T47D (cell line): ENCODE measurements around the gene CCDC177.

Experiments
- DNase-seq, 2 experiments: peaks; one replicate each; pipeline versions ENCODE4 v3.0.0 to v3.0.0-alpha.2; 2011 to 2012; ENCODE audit warnings: low read depth in 1 of 2, low spot score in 1 of 2
- JUND ChIP-seq: IDR thresholded peaks from 2 replicates; pipeline ENCODE4 v1.6.1; 2012; ENCODE audit warnings: low read depth
- in situ Hi-C: cut with HindIII; loops from 2 replicates; pipeline ENCODE4 v1.10.0; 2016; ENCODE audit warnings: low sequenced_read_pairs, low pct_unique_long_range_greater_than_20kb

CCDC177 gene

GRCh38 chr14:69547701-69548348, 26.8 kb downstream of the CCDC177 start:
- in situ Hi-C loops, result no loop called here
- no peak for TF ChIP-seq JUND
- DNase-seq, result no peak

- in situ Hi-C loops, result no loop called here
- DNase-seq, result no peak
- no peak for TF ChIP-seq JUND
Observed at GRCh38 chr14:69543341-69544115, 31.1 kb downstream of the CCDC177 start.

- in situ Hi-C loops, result no loop called here
- TF ChIP-seq JUND, result no peak
- no peak for DNase-seq
Observed at GRCh38 chr14:69542311-69542710, 32.4 kb downstream of the CCDC177 start.

- in situ Hi-C loops, result no loop called here
- TF ChIP-seq JUND, result no peak
- no peak for DNase-seq
Observed at GRCh38 chr14:69540654-69541335, 33.9 kb downstream of the CCDC177 start.

- in situ Hi-C loops, result no loop called here
- DNase-seq, result peak; percentile 32 to 76
- TF ChIP-seq JUND, result peak; percentile 33; the same call in 1 of the 2 replicates
Observed at GRCh38 chr14:69539631-69540410, 34.9 kb downstream of the CCDC177 start.

GRCh38 chr14:69538766-69539165, 35.9 kb downstream of the CCDC177 start:
- TF ChIP-seq JUND, result no peak
- DNase-seq, result no peak
- in situ Hi-C loops, result no loop called here

GRCh38 chr14:69537900-69538299, 36.8 kb downstream of the CCDC177 start:
- in situ Hi-C loops, result no loop called here
- no peak for TF ChIP-seq JUND
- no peak for DNase-seq

GRCh38 chr14:69536971-69537370, 37.7 kb downstream of the CCDC177 start:
- in situ Hi-C loops, result no loop called here
- peak in 1 of 2 experiments; percentile 64 for DNase-seq
- no peak for TF ChIP-seq JUND

- in situ Hi-C loops, result no loop called here
- DNase-seq, result peak; percentile 72 to 86
- no peak for TF ChIP-seq JUND
Observed at GRCh38 chr14:69535230-69535848, 39.3 kb downstream of the CCDC177 start.

GRCh38 chr14:69532561-69533340, 41.9 kb downstream of the CCDC177 start:
- peak; percentile 28 to 89 for DNase-seq
- in situ Hi-C loops, result no loop called here
- TF ChIP-seq JUND, result no peak

GRCh38 chr14:69531135-69531534, 43.5 kb downstream of the CCDC177 start:
- in situ Hi-C loops, result no loop called here
- TF ChIP-seq JUND, result no peak; the same call in 1 of the 2 replicates
- peak in 1 of 2 experiments; percentile 90 for DNase-seq

- TF ChIP-seq JUND, result no peak
- in situ Hi-C loops, result no loop called here
Observed at GRCh38 chr14:69530095-69530494, 44.6 kb downstream of the CCDC177 start.

More at GRCh38 chr14:69530095-69530494, 44.6 kb downstream of the CCDC177 start:
- peak in 1 of 2 experiments; percentile 29 for DNase-seq
